GM23338 (cell line): ENCODE measurements around the gene LPP. TPM values are rescaled to one million over a fixed set of nuclear protein-coding genes. Genes with fewer than 3 reads are reported as not detected.

ENCODE experiments used
- ATAC-seq: fragments of 200-7000 bp; cut with Tn5 transposase; 3 replicates; pipeline ENCODE4 v1.9.1; 2020
- DNase-seq: peaks from one replicate; pipeline ENCODE4 v3.0.0-alpha.2; 2015; ENCODE audit warnings: low spot score
- H2AFZ ChIP-seq: fragments of 200-600 bp; sonication (generic); 2 replicates; pipeline ENCODE4 v1.8.0; 2016; ENCODE audit warnings: antibody characterized with exemption, mild to moderate bottlenecking, moderate library complexity
- H3F3A ChIP-seq: fragments of 200-600 bp; sonication (generic); replicated peaks from 2 replicates; pipeline ENCODE4 v1.8.0; 2017; ENCODE audit warnings: antibody characterized with exemption, mixed run types, low read depth
- H3K27ac ChIP-seq: fragments of 200-600 bp; sonication (generic); 2 replicates; pipeline ENCODE4 v1.6.1; 2016; ENCODE audit warnings: low read depth
- H3K27me3 ChIP-seq: fragments of 200-600 bp; sonication (generic); 2 replicates; pipeline ENCODE4 v1.8.0; 2016; ENCODE audit warnings: mild to moderate bottlenecking, mixed run types, moderate library complexity; ENCODE audit not compliant: insufficient read depth
- H3K36me3 ChIP-seq: fragments of 200-600 bp; sonication (generic); 2 replicates; pipeline ENCODE4 v1.8.0; 2016; ENCODE audit warnings: mild to moderate bottlenecking; ENCODE audit not compliant: insufficient read depth
- H3K4me1 ChIP-seq: fragments of 200-600 bp; sonication (generic); 2 replicates; pipeline ENCODE4 v1.8.0; 2016; ENCODE audit warnings: mild to moderate bottlenecking, moderate library complexity; ENCODE audit not compliant: insufficient read depth
- H3K4me2 ChIP-seq: fragments of 200-600 bp; sonication (generic); 2 replicates; pipeline ENCODE4 v1.7.1; 2017; ENCODE audit warnings: mixed run types
- H3K4me3 ChIP-seq: fragments of 200-600 bp; sonication (generic); 2 replicates; pipeline ENCODE4 v1.6.1; 2016; ENCODE audit warnings: mixed run types
- H3K79me2 ChIP-seq: fragments of 200-600 bp; sonication (generic); replicated peaks from 2 replicates; pipeline ENCODE4 v1.8.0; 2017; ENCODE audit warnings: mild to moderate bottlenecking; ENCODE audit not compliant: insufficient read depth
- H3K9me2 ChIP-seq: fragments of 200-600 bp; sonication (generic); 2 replicates; pipeline ENCODE4 v1.8.0; 2017; ENCODE audit not compliant: insufficient read depth
- H4K20me1 ChIP-seq: fragments of 200-600 bp; sonication (generic); replicated peaks from 2 replicates; pipeline ENCODE4 v1.8.0; 2017; ENCODE audit warnings: mild to moderate bottlenecking; ENCODE audit not compliant: insufficient read depth
- H3K27ac Mint-ChIP-seq: 2 replicates; pipeline ENCODE4 v1.8.0; 2020; ENCODE audit warnings: inconsistent platforms, mild to moderate bottlenecking, moderate library complexity, mixed read lengths
- H3K27me3 Mint-ChIP-seq: 3 replicates; pipeline ENCODE4 v1.8.0; 2022; ENCODE audit warnings: low read depth, mild to moderate bottlenecking, moderate library complexity, mixed read lengths, inconsistent platforms; ENCODE audit not compliant: insufficient read depth, poor library complexity
- H3K36me3 Mint-ChIP-seq: 3 replicates; pipeline ENCODE4 v1.8.0; 2021; ENCODE audit warnings: low read depth, mild to moderate bottlenecking, inconsistent platforms, moderate library complexity, mixed read lengths
- H3K4me1 Mint-ChIP-seq: 3 replicates; pipeline ENCODE4 v1.8.0; 2020; ENCODE audit warnings: mild to moderate bottlenecking, inconsistent platforms, mixed read lengths
- H3K4me3 Mint-ChIP-seq: 3 replicates; pipeline ENCODE4 v1.8.0; 2021; ENCODE audit warnings: moderate library complexity, mild to moderate bottlenecking, inconsistent platforms, mixed read lengths
- H3K9me3 Mint-ChIP-seq: 3 replicates; pipeline ENCODE4 v1.8.0; 2020; ENCODE audit warnings: moderate library complexity, mild to moderate bottlenecking, inconsistent platforms, mixed read lengths
- EZH2 ChIP-seq: fragments of 200-600 bp; sonication (generic); IDR thresholded peaks from one replicate; pipeline ENCODE4 v1.8.0; 2017; ENCODE audit warnings: antibody characterized with exemption, mild to moderate bottlenecking, low read depth; ENCODE audit not compliant: unreplicated experiment
- EZH2phosphoT487 ChIP-seq: fragments of 200-600 bp; sonication (generic); IDR thresholded peaks from one replicate; pipeline ENCODE4 v1.8.1; 2018; ENCODE audit warnings: antibody characterized with exemption; ENCODE audit not compliant: unreplicated experiment
- JUNB ChIP-seq: IDR thresholded peaks from one replicate; pipeline ENCODE4 v1.6.1; 2016; ENCODE audit warnings: antibody characterized with exemption; ENCODE audit not compliant: unreplicated experiment
- ZNF331 ChIP-seq: fragments of 250-450 bp; sonication (Bioruptor Pico); IDR thresholded peaks from 2 replicates; pipeline ENCODE4 v1.5.0; 2020; ENCODE audit warnings: low read depth, mild to moderate bottlenecking, moderate library complexity
- polyA plus RNA-seq: library from polyadenylated mRNA; unstranded; fragments of >200 nt; fragmentation: Nextera tagmentation; extraction: Ambion mirVana; gene quantifications from 2 replicates; pipeline ENCODE4 v1.2.1, GENCODE V29; 2016
- total RNA-seq: library from RNA; depleted of rRNA; stranded (reverse); fragments of >200 nt; shearing (Covaris generic); gene quantifications from 2 replicates; pipeline ENCODE4 v1.2.3, GENCODE V29; 2014
- TF ChIP-seq, protein P1 (sequence below): fragments of 250-450 bp; sonication (Bioruptor Pico); IDR thresholded peaks from 2 replicates; pipeline ENCODE4 v1.5.0; 2020; ENCODE audit warnings: mild to moderate bottlenecking, moderate library complexity
- TF ChIP-seq, protein P2 (sequence below): IDR thresholded peaks from 2 replicates; pipeline ENCODE4 v1.6.1; 2016; ENCODE audit warnings: antibody characterized with exemption

LPP gene
- total and polyA plus RNA-seq, 2 experiments from 2014 or later: 23.0 to 35.2 TPM

- TF ChIP-seq, protein P1, sequence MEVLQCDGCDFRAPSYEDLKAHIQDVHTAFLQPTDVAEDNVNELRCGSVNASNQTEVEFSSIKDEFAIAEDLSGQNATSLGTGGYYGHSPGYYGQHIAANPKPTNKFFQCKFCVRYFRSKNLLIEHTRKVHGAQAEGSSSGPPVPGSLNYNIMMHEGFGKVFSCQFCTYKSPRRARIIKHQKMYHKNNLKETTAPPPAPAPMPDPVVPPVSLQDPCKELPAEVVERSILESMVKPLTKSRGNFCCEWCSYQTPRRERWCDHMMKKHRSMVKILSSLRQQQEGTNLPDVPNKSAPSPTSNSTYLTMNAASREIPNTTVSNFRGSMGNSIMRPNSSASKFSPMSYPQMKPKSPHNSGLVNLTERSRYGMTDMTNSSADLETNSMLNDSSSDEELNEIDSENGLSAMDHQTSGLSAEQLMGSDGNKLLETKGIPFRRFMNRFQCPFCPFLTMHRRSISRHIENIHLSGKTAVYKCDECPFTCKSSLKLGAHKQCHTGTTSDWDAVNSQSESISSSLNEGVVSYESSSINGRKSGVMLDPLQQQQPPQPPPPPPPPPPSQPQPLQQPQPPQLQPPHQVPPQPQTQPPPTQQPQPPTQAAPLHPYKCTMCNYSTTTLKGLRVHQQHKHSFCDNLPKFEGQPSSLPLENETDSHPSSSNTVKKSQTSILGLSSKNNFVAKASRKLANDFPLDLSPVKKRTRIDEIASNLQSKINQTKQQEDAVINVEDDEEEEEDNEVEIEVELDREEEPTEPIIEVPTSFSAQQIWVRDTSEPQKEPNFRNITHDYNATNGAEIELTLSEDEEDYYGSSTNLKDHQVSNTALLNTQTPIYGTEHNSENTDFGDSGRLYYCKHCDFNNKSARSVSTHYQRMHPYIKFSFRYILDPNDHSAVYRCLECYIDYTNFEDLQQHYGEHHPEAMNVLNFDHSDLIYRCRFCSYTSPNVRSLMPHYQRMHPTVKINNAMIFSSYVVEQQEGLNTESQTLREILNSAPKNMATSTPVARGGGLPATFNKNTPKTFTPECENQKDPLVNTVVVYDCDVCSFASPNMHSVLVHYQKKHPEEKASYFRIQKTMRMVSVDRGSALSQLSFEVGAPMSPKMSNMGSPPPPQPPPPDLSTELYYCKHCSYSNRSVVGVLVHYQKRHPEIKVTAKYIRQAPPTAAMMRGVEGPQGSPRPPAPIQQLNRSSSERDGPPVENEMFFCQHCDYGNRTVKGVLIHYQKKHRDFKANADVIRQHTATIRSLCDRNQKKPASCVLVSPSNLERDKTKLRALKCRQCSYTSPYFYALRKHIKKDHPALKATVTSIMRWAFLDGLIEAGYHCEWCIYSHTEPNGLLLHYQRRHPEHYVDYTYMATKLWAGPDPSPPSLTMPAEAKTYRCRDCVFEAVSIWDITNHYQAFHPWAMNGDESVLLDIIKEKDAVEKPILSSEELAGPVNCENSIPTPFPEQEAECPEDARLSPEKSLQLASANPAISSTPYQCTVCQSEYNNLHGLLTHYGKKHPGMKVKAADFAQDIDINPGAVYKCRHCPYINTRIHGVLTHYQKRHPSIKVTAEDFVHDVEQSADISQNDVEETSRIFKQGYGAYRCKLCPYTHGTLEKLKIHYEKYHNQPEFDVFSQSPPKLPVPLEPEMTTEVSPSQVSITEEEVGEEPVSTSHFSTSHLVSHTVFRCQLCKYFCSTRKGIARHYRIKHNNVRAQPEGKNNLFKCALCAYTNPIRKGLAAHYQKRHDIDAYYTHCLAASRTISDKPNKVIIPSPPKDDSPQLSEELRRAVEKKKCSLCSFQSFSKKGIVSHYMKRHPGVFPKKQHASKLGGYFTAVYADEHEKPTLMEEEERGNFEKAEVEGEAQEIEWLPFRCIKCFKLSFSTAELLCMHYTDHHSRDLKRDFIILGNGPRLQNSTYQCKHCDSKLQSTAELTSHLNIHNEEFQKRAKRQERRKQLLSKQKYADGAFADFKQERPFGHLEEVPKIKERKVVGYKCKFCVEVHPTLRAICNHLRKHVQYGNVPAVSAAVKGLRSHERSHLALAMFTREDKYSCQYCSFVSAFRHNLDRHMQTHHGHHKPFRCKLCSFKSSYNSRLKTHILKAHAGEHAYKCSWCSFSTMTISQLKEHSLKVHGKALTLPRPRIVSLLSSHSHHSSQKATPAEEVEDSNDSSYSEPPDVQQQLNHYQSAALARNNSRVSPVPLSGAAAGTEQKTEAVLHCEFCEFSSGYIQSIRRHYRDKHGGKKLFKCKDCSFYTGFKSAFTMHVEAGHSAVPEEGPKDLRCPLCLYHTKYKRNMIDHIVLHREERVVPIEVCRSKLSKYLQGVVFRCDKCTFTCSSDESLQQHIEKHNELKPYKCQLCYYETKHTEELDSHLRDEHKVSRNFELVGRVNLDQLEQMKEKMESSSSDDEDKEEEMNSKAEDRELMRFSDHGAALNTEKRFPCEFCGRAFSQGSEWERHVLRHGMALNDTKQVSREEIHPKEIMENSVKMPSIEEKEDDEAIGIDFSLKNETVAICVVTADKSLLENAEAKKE (CRISPR knock-in tag): no peak
Observed at GRCh38 chr3:188449421-188449820, 295.5 kb downstream of the LPP start (continued).

- peaks cover 5% of the 10 kb centered on the region; the same call in 1 of the 3 replicates for H3K4me1 Mint-ChIP-seq
- Histone ChIP-seq H3F3A (no peaks in the 10 kb centered on the region), H3K27me3 (no peaks in the 10 kb centered on the region), H3K27ac (no peak overlapping the region), H3K79me2 (no peaks in the 10 kb centered on the region), H3K36me3 (no peaks in the 10 kb centered on the region), H3K4me1 (no peaks in the 10 kb centered on the region), H2AFZ (no peak overlapping the region), H3K4me2 (no peak overlapping the region), H3K4me3 (no peak overlapping the region), H3K9me2 (peaks cover 5% of the 10 kb centered on the region; the same call in 1 of the 2 replicates), H4K20me1 (peaks cover 6% of the 10 kb centered on the region; the same call in 1 of the 2 replicates)
- no peak overlapping the region for H3K4me3 Mint-ChIP-seq
- no peaks in the 10 kb centered on the region for H3K36me3 Mint-ChIP-seq
- no peak overlapping the region for H3K27ac Mint-ChIP-seq
- no peaks in the 10 kb centered on the region for H3K9me3 Mint-ChIP-seq
- no peak for ATAC-seq
- no peaks in the 10 kb centered on the region for H3K27me3 Mint-ChIP-seq
- DNase-seq: no peak
- TF ChIP-seq EZH2phosphoT487: no peak
- TF ChIP-seq, protein P2, sequence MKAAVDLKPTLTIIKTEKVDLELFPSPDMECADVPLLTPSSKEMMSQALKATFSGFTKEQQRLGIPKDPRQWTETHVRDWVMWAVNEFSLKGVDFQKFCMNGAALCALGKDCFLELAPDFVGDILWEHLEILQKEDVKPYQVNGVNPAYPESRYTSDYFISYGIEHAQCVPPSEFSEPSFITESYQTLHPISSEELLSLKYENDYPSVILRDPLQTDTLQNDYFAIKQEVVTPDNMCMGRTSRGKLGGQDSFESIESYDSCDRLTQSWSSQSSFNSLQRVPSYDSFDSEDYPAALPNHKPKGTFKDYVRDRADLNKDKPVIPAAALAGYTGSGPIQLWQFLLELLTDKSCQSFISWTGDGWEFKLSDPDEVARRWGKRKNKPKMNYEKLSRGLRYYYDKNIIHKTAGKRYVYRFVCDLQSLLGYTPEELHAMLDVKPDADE: no peak
- TF ChIP-seq, protein P1 (CRISPR knock-in tag): no peak
- no peak for TF ChIP-seq JUNB
- TF ChIP-seq EZH2: no peak
- TF ChIP-seq ZNF331 (CRISPR knock-in tag): no peak
Observed at GRCh38 chr3:188452158-188452772, 298.3 kb downstream of the LPP start.
